Chondrocyte (in vitro differentiated cells): ENCODE data around the gene FLOT1. TPM values are rescaled to one million over a fixed set of nuclear protein-coding genes. Genes with fewer than 3 reads are reported as not detected.

Source experiments
- DNase-seq: peaks from one replicate; pipeline ENCODE4 v3.0.0; 2021; ENCODE audit warnings: mixed read lengths, low spot score
- H3K27ac Mint-ChIP-seq: one replicate; pipeline ENCODE4 v1.8.0; 2021; ENCODE audit warnings: mild to moderate bottlenecking, moderate library complexity, mixed read lengths; ENCODE audit not compliant: unreplicated experiment
- H3K27me3 Mint-ChIP-seq: 2 replicates; pipeline ENCODE4 v1.8.0; 2021; ENCODE audit warnings: low read depth, mixed read lengths
- H3K36me3 Mint-ChIP-seq: 2 replicates; pipeline ENCODE4 v1.8.0; 2021; ENCODE audit warnings: low read depth, mixed read lengths
- H3K4me1 Mint-ChIP-seq: 2 replicates; pipeline ENCODE4 v1.8.0; 2021; ENCODE audit warnings: low read depth, mild to moderate bottlenecking, mixed read lengths
- H3K4me3 Mint-ChIP-seq: one replicate; pipeline ENCODE4 v1.8.0; 2021; ENCODE audit warnings: mild to moderate bottlenecking, moderate library complexity, mixed read lengths; ENCODE audit not compliant: unreplicated experiment
- H3K9me3 Mint-ChIP-seq: 2 replicates; pipeline ENCODE4 v1.8.0; 2021; ENCODE audit warnings: low read depth, mixed read lengths
- total RNA-seq: library from RNA; stranded (reverse); gene quantifications from 3 replicates; pipeline ENCODE4 v1.2.1, GENCODE V29; 2021
- TF ChIP-seq, protein P1 (sequence below): fragments of 200-600 bp; sonication (generic); IDR thresholded peaks from 2 replicates; pipeline ENCODE4 v1.5.0; 2021; ENCODE audit warnings: antibody characterized with exemption, mild to moderate bottlenecking, moderate library complexity

The FLOT1 gene
- total RNA-seq, 1 donor from 2014 or later = 66.8 TPM

DNA sequence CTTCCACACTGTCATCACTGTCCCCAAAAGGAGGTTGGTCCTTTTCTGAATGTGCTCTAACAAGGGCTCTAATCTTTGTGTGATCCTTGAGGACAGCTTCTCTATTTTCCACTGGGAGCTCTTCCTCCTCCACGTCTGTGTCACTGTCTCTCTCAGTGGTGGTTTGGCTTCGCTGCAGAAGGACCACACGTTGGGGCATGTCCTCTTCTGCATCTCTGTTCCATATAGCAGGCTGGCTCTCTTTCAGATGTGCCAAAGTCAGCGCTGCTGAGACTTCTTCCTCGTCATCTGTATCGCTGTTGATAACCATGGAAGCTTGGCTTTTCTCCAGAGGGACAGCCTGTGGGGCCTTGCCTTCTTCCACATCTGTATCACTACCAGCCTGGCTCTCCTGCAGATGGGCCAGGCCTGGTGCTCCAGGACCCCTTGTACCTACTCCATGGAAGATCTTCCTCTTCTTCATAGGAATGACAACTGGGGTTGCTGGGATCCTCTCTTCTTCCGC, 30.0 kb downstream of the FLOT1 start:
- H3K27ac Mint-ChIP-seq = no peak overlapping the region
- peaks cover 27% of the 10 kb centered on the region for H3K4me1 Mint-ChIP-seq
- peaks cover 37% of the 10 kb centered on the region for H3K36me3 Mint-ChIP-seq
- no peaks in the 10 kb centered on the region for H3K27me3 Mint-ChIP-seq
- no peak overlapping the region for H3K4me3 Mint-ChIP-seq
- peak; percentile 40 for DNase-seq
- TF ChIP-seq, protein P1, sequence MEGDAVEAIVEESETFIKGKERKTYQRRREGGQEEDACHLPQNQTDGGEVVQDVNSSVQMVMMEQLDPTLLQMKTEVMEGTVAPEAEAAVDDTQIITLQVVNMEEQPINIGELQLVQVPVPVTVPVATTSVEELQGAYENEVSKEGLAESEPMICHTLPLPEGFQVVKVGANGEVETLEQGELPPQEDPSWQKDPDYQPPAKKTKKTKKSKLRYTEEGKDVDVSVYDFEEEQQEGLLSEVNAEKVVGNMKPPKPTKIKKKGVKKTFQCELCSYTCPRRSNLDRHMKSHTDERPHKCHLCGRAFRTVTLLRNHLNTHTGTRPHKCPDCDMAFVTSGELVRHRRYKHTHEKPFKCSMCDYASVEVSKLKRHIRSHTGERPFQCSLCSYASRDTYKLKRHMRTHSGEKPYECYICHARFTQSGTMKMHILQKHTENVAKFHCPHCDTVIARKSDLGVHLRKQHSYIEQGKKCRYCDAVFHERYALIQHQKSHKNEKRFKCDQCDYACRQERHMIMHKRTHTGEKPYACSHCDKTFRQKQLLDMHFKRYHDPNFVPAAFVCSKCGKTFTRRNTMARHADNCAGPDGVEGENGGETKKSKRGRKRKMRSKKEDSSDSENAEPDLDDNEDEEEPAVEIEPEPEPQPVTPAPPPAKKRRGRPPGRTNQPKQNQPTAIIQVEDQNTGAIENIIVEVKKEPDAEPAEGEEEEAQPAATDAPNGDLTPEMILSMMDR = no peak
- H3K9me3 Mint-ChIP-seq = no peaks in the 10 kb centered on the region

DNA sequence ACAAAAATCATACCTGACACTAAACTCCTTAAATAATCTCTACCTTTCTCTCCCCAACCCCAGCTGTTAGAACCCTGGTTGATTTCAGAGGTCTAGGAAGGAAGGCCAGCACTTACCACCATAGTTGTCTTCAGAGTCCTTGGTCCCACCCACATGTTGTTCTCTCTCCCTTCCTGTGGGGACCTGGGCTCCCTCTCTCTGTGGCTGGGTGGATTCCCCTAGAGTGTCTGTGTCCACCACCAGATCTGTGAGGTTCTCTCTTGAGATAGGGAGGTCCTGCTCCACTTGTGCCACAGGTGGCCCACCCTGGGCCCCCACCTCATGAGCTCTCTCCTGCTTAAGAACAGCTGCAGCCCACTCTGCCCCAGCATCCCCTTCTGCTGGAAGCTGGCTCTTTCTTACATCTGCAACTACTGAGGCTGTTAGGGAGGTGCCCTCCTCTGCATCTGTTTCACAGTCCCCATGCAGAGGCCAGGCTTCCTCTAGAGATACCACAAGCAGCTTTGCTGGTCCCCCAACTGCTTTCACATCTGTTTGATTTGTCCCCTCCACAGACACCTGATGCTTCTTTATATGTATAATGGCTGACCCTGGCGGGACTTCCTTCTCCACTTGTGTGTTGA, 30.6 kb downstream of the FLOT1 start:
- peak; percentile 30 for DNase-seq
- TF ChIP-seq, protein P1 = no peak
- H3K27ac Mint-ChIP-seq = no peak overlapping the region
- peaks cover 29% of the 10 kb centered on the region for H3K4me1 Mint-ChIP-seq
- peaks cover 39% of the 10 kb centered on the region for H3K36me3 Mint-ChIP-seq
- H3K27me3 Mint-ChIP-seq = no peaks in the 10 kb centered on the region
- H3K4me3 Mint-ChIP-seq = no peak overlapping the region
- H3K9me3 Mint-ChIP-seq = no peaks in the 10 kb centered on the region

DNA sequence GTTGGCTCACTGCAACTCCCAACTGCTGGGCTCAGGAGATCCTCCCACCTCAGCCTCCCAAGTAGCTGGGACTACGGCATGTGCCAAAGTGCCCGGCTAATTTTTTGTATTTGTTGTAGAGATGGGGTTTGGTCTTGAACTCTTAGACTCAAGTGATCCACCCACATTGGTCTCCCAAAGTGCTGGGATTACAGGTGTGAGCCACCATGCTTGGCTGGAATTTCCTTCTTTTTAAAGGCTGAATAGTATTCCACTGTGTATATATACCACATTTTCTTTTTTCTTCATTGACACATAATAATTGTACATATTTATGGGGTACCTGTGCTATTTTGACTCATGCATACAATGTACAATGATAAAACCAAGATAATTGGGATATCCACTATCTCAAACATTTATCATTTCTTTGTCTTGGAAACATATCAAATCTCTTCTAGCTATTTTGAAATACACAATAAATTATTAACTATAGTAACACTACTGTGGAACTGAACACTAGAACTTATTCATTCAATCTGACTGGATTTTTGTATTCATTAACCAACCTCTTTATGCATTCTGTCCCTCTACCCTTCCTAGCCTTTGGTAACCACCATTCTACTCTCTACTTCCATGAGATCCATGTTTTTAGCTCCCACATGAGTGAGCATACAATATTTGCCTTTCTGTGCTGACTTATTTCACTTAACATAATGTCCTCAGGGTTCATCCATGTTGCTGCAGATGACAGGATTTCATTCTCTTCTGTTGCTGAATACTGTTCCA, 33.2 kb downstream of the FLOT1 start:
- DNase-seq = no peak
- H3K27ac Mint-ChIP-seq = no peak overlapping the region
- H3K27me3 Mint-ChIP-seq = no peaks in the 10 kb centered on the region
- no peaks in the 10 kb centered on the region for H3K9me3 Mint-ChIP-seq
- peaks cover 18% of the 10 kb centered on the region for H3K4me1 Mint-ChIP-seq
- H3K36me3 Mint-ChIP-seq = peaks cover 52% of the 10 kb centered on the region
- no peak overlapping the region for H3K4me3 Mint-ChIP-seq
- TF ChIP-seq, protein P1 = no peak

DNA sequence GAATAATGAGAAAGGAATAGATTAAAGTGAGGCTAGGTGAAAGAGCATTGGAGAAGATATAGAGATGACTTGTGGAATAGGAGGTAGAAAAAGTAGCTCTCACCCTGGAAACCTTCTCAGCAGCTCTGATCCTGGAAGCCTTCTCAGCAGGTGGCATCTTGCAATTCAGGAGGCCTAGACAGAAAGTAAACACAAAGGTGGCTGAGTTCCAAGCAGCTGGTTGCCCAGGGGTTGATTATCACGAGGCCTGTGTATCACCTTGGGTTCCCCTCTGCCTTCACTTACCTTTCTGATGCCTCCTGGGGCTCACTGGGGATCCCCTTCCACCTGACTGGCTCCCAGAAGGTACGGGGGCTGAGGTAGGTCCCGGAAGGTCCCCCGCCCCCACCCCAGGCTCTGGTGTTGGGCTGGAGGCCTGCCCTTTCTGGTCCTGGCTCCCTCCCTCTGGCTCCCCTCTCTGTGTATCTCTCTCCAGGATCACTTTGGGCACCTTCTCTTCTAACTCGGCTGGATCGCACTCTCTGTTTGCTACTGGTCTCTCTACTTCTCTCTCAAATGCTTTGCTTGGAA, 35.1 kb downstream of the FLOT1 start:
- Mint-ChIP-seq H3K4me3 (no peak overlapping the region), H3K9me3 (no peaks in the 10 kb centered on the region), H3K27ac (no peak overlapping the region), H3K36me3 (peaks cover 48% of the 10 kb centered on the region), H3K4me1 (peaks cover 18% of the 10 kb centered on the region), H3K27me3 (no peaks in the 10 kb centered on the region)
- DNase-seq = peak; percentile 42
- TF ChIP-seq, protein P1 = no peak

DNA sequence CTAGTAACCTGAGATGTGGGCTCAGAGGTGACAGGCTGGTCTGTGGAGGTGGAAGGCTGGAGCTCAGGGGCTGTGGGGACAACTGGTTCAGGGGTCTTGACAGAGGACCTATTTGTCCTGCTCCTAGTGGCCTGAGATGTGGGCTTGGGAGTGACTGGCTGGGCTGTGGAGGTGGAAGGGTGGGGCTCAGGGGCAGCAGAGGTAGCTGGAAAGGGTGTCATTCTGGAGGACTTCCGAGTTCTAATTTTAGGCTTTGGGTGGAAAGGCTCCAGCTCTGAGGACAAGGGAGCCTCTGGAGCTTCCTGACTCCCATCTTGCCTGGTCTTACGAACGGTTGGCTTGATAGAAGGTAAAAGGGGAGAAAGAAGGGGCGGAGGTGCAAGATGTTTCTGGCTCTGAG, 36.9 kb downstream of the FLOT1 start:
- Mint-ChIP-seq H3K36me3 (peaks cover 35% of the 10 kb centered on the region), H3K4me3 (no peak overlapping the region)

More for the DNA sequence above, 36.9 kb downstream of the FLOT1 start:
- DNase-seq = peak; percentile 35
- Mint-ChIP-seq H3K27me3 (no peaks in the 10 kb centered on the region), H3K27ac (no peak overlapping the region), H3K9me3 (no peaks in the 10 kb centered on the region), H3K4me1 (peaks cover 18% of the 10 kb centered on the region)
- TF ChIP-seq, protein P1 = no peak
